ENCODE results near the gene DUSP1.

The DUSP1 gene

DNA sequence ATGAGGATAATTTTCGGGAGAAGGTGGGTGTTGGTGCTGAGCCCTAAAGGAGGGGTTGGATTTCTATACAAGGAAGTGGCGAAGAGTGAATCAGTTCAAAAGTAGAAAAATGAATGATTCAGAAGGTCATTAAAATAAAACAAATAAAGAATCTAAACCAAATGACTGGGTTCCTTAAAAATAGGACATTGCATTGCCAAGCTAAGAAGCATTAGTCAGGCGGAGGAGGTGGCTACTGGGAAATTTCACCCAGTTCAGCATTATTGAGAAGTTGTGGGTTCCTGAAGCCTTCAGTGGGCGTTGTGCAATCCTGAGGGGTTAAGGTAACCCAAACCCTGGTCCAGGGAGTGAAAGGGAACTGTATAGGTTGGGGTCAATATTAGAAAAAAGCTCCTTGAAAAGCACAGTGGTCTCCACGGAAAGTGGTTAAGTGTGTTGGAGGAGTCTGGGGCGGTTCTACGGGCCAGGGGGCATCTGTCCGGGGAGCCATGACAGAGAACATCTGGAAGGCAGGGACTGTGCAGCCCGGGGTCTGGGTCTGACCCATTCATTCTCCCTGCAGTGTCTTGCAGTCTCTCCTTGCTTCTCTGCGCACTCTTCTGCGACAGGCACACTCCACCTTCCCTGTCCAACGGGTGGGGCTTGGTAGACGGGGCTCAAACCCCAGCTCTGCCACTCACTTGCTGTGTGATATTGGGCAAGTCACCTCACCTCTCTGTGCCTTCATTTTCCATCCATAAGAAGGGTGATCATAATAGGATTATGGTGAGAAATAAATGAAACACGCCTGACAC lies 27.6 kb upstream of the DUSP1 start:
- Histone ChIP-seq H3K4me1 (ENCODE audit: insufficient read depth, poor library complexity, severe bottlenecking) (peaks cover 69% of the 10 kb centered on the region), H3K9me3 (ENCODE audit: severe bottlenecking) (no peaks in the 10 kb centered on the region), H3K4me3 (ENCODE audit: severe bottlenecking) (no peak overlapping the region), H3K27ac (ENCODE audit: poor library complexity, severe bottlenecking) (peak overlapping the region; percentile 96), H3K36me3 (ENCODE audit: low read depth) (no peaks in the 10 kb centered on the region), H3K27me3 (ENCODE audit: insufficient read depth, poor library complexity, severe bottlenecking) (no peaks in the 10 kb centered on the region)
- DNase-seq (ENCODE audit: low spot score): no peak
- ATAC-seq (ENCODE audit: low read depth): peak; percentile 55
- TF ChIP-seq, protein P1, sequence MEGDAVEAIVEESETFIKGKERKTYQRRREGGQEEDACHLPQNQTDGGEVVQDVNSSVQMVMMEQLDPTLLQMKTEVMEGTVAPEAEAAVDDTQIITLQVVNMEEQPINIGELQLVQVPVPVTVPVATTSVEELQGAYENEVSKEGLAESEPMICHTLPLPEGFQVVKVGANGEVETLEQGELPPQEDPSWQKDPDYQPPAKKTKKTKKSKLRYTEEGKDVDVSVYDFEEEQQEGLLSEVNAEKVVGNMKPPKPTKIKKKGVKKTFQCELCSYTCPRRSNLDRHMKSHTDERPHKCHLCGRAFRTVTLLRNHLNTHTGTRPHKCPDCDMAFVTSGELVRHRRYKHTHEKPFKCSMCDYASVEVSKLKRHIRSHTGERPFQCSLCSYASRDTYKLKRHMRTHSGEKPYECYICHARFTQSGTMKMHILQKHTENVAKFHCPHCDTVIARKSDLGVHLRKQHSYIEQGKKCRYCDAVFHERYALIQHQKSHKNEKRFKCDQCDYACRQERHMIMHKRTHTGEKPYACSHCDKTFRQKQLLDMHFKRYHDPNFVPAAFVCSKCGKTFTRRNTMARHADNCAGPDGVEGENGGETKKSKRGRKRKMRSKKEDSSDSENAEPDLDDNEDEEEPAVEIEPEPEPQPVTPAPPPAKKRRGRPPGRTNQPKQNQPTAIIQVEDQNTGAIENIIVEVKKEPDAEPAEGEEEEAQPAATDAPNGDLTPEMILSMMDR (IDR thresholded peaks at IDR 0.05; ENCODE audit: poor library complexity, severe bottlenecking): no peak

DNA sequence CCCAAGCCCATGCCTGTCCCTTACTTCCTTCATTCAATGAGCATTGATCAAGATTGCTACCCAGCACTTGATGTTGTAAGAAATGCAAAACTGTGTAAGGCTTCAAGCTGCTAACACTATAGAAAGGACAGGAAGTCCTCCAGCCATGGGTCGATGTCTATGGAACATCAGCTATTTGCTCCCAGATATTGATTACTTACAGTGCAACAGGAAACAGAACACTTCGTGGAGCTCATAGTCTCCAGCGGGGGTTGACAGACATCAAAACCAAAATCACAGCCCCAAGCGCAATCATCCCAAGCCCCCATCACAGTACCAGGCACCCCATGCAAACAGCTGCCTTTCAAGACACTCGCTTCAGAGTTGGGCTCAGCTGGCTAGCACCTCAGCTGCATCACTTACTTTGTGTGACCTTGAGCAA lies 26.8 kb upstream of the DUSP1 start:
- H3K27me3 ChIP-seq (ENCODE audit: insufficient read depth, poor library complexity, severe bottlenecking): no peaks in the 10 kb centered on the region
- no peaks in the 10 kb centered on the region for H3K36me3 ChIP-seq (ENCODE audit: low read depth)
- H3K4me1 ChIP-seq (ENCODE audit: insufficient read depth, poor library complexity, severe bottlenecking): peaks cover 69% of the 10 kb centered on the region
- TF ChIP-seq, protein P1 (IDR thresholded peaks at IDR 0.05; ENCODE audit: poor library complexity, severe bottlenecking): no peak
- ATAC-seq (ENCODE audit: low read depth): no peak
- peak overlapping the region; percentile 96 for H3K27ac ChIP-seq (ENCODE audit: poor library complexity, severe bottlenecking)
- H3K9me3 ChIP-seq (ENCODE audit: severe bottlenecking): no peaks in the 10 kb centered on the region
- H3K4me3 ChIP-seq (ENCODE audit: severe bottlenecking): no peak overlapping the region
- no peak for DNase-seq (ENCODE audit: low spot score)

GRCh38 chr5:172796306-172796705 lies 25.3 kb upstream of the DUSP1 start:
- Histone ChIP-seq H3K27ac (ENCODE audit: poor library complexity, severe bottlenecking) (peak overlapping the region; percentile 96), H3K4me3 (ENCODE audit: severe bottlenecking) (no peak overlapping the region), H3K36me3 (ENCODE audit: low read depth) (no peaks in the 10 kb centered on the region), H3K4me1 (ENCODE audit: insufficient read depth, poor library complexity, severe bottlenecking) (peaks cover 56% of the 10 kb centered on the region), H3K27me3 (ENCODE audit: insufficient read depth, poor library complexity, severe bottlenecking) (no peaks in the 10 kb centered on the region), H3K9me3 (ENCODE audit: severe bottlenecking) (no peaks in the 10 kb centered on the region)
- ATAC-seq (ENCODE audit: low read depth) (no peak), DNase-seq (ENCODE audit: low spot score) (no peak)
- TF ChIP-seq, protein P1 (IDR thresholded peaks at IDR 0.05; ENCODE audit: poor library complexity, severe bottlenecking): no peak

- DNase-seq (ENCODE audit: low spot score): no peak
- ATAC-seq (ENCODE audit: low read depth): peak; percentile 13
- Histone ChIP-seq H3K36me3 (ENCODE audit: low read depth) (no peaks in the 10 kb centered on the region), H3K9me3 (ENCODE audit: severe bottlenecking) (no peaks in the 10 kb centered on the region), H3K4me3 (ENCODE audit: severe bottlenecking) (no peak overlapping the region), H3K27me3 (ENCODE audit: insufficient read depth, poor library complexity, severe bottlenecking) (no peaks in the 10 kb centered on the region), H3K27ac (ENCODE audit: poor library complexity, severe bottlenecking) (peak overlapping the region; percentile 96), H3K4me1 (ENCODE audit: insufficient read depth, poor library complexity, severe bottlenecking) (peaks cover 48% of the 10 kb centered on the region)
- TF ChIP-seq, protein P1 (IDR thresholded peaks at IDR 0.05; ENCODE audit: poor library complexity, severe bottlenecking): no peak
Observed at GRCh38 chr5:172795318-172795977, 24.5 kb upstream of the DUSP1 start.
